ENCODE results near the gene RPS6KA4. TPM values are rescaled to one million over a fixed set of nuclear protein-coding genes. Genes with fewer than 3 reads are reported as not detected.

The RPS6KA4 gene
- total RNA-seq, 1 donor from 2014 or later = 36.1 TPM

DNA sequence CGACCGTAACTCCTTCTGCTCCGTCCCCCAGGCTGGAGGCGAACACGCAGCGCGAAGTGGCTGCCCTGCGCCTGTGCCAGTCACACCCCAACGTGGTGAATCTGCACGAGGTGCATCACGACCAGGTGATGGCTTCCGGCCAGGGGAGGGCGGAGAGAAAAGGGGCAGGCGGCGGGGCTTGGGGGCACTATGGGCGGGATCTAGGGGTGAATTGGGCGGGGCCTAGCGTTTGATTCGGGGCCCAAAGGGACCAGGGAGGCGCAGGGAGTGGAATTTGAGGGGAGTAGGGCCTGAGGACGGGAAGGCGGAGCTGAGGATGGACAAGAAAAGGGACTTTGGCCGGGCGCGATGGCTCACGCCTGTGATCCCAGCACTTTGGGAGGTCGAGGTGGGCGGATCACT, 9.7 kb downstream of the RPS6KA4 start:
- TF ChIP-seq, protein P1, sequence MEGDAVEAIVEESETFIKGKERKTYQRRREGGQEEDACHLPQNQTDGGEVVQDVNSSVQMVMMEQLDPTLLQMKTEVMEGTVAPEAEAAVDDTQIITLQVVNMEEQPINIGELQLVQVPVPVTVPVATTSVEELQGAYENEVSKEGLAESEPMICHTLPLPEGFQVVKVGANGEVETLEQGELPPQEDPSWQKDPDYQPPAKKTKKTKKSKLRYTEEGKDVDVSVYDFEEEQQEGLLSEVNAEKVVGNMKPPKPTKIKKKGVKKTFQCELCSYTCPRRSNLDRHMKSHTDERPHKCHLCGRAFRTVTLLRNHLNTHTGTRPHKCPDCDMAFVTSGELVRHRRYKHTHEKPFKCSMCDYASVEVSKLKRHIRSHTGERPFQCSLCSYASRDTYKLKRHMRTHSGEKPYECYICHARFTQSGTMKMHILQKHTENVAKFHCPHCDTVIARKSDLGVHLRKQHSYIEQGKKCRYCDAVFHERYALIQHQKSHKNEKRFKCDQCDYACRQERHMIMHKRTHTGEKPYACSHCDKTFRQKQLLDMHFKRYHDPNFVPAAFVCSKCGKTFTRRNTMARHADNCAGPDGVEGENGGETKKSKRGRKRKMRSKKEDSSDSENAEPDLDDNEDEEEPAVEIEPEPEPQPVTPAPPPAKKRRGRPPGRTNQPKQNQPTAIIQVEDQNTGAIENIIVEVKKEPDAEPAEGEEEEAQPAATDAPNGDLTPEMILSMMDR (IDR thresholded peaks at IDR 0.05) = no peak
- no peaks in the 10 kb centered on the region for H3K27me3 ChIP-seq (ENCODE audit: low read depth)
- no peak overlapping the region for H3K4me3 ChIP-seq
- intact Hi-C loops (cut with DNase I) = no loop called here
- no peaks in the 10 kb centered on the region for H3K9me3 ChIP-seq
- no peak overlapping the region for H3K27ac ChIP-seq
- peaks cover 79% of the 10 kb centered on the region for H3K36me3 ChIP-seq
- ATAC-seq (no peak), DNase-seq (no peak)
- no peaks in the 10 kb centered on the region for H3K4me1 ChIP-seq

DNA sequence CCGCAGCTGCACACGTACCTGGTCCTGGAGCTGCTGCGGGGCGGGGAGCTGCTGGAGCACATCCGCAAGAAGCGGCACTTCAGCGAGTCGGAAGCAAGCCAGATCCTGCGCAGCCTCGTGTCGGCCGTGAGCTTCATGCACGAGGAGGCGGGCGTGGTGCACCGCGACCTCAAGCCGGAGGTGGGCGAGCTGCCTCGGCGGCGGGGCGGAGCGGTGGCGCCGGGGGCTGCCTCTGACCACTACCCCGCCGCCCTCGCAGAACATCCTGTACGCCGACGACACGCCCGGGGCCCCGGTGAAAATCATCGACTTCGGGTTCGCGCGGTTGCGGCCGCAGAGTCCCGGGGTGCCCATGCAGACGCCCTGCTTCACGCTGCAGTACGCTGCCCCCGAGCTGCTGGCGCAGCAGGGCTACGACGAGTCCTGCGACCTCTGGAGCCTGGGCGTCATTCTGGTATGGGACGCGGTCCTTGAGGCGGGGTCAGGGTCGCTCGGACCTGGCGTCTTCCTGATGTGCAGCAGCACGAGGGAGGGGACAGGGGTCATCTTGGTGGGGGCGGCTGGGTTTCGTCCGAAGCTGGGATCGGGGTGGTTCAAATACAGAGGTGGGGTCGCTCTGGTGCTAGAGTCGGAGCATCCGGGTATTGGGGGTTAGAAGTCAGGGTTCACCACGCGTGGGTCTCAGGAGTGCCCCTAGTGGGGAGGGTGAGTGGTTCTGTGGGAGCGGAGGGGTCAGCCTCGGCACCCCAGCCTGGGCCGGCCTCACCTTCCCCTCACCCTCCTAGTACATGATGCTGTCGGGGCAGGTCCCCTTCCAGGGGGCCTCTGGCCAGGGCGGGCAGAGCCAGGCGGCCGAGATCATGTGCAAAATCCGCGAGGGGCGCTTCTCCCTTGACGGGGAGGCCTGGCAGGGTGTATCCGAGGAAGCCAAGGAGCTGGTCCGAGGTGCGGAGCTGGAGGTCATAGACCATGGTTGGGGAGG, 10.8 kb downstream of the RPS6KA4 start:
- ATAC-seq = peak in 1 of 2 donors; percentile 3
- Histone ChIP-seq H3K27me3 (ENCODE audit: low read depth) (no peaks in the 10 kb centered on the region), H3K9me3 (no peaks in the 10 kb centered on the region), H3K4me3 (no peak overlapping the region), H3K4me1 (no peaks in the 10 kb centered on the region), H3K27ac (no peak overlapping the region), H3K36me3 (peaks cover 68% of the 10 kb centered on the region)
- TF ChIP-seq, protein P1 (IDR thresholded peaks at IDR 0.05) = no peak
- DNase-seq = no peak
- intact Hi-C loops (cut with DNase I) = no loop called here

DNA sequence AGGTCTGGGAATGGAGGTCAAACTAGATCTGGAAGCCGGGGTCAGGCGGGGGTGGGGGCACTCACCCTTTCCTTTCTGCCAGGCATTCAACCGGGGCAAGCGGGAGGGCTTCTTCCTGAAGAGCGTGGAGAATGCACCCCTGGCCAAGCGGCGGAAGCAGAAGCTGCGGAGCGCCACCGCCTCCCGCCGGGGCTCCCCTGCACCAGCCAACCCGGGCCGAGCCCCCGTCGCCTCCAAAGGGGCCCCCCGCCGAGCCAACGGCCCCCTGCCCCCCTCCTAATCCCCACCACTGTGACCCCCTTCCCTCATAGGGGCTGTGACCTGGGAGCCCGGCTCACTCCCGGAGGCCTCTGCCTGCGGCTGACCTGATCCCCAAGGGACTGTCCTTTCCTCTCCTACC, 12.2 kb downstream of the RPS6KA4 start:
- no peaks in the 10 kb centered on the region for H3K27me3 ChIP-seq (ENCODE audit: low read depth)
- no peak overlapping the region for H3K4me3 ChIP-seq
- no peak overlapping the region for H3K27ac ChIP-seq
- peaks cover 54% of the 10 kb centered on the region for H3K36me3 ChIP-seq
- DNase-seq (no peak), ATAC-seq (no peak)
- no peaks in the 10 kb centered on the region for H3K9me3 ChIP-seq
- no peaks in the 10 kb centered on the region for H3K4me1 ChIP-seq
- intact Hi-C loops (cut with DNase I) = no loop called here
- TF ChIP-seq, protein P1 (IDR thresholded peaks at IDR 0.05) = no peak

DNA sequence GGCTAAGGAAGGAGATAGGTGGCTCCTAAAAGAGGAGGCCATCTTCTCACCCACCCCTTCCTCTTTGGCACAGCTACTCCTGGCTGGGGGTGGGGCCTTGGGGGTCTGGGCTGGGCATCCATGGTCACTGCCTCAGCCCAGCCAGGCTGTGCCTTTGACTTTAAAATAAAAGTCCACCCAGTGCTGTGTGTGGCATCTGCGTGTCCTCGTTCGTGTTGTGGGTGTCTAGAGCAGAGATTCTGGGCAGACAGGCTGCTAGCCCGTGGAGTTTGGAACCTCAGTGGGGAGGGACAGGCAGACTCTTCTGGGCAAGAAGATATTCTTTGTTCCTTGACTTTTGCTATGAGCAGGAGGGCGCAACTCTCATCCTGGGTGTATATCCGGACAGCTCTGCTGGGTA, 13.1 kb downstream of the RPS6KA4 start:
- Histone ChIP-seq H3K4me3 (no peak overlapping the region), H3K27me3 (ENCODE audit: low read depth) (no peaks in the 10 kb centered on the region), H3K4me1 (no peaks in the 10 kb centered on the region), H3K9me3 (no peaks in the 10 kb centered on the region), H3K27ac (no peak overlapping the region), H3K36me3 (peaks cover 45% of the 10 kb centered on the region)
- DNase-seq (no peak), ATAC-seq (no peak)
- intact Hi-C loops (cut with DNase I) = no loop called here
- TF ChIP-seq, protein P1 (IDR thresholded peaks at IDR 0.05) = no peak

DNA sequence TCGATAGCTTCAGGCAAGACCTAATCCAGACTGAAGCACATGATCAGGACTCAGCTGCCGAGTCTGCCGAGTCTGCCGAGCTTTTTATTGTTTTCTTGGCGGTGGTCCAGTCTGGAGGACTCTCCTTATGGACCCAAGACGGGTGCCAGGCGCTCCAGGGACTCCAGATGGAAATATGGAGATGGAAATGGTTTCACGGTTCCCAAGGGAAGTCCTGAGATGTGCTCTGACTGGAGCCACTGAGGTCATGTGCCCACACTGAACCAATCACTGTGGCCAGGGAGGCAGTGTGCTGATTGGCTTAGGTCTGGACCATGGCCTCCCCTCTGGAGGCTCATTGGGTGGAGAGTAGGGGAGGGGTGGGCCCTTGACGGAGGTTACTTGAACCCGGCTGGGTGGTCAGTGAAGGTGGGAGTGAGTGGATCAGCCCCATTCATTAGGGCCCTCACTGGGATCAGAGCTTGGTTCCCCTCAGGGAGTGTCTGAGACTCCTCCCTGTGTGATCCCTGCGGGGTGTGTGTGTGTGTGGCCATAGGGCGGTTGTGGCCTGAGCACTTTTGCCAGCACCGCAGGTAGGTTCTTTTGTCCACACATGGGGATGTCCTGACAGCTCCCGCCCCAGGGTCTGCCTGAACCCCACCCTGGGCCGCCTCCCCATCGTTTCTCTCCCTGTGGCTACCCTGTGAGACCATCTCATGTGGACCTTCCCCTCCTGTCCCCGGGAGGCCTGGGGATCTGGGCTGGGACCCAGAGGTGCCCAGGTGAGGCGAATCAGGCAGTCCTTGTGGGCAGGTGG, 14.0 kb downstream of the RPS6KA4 start:
- Histone ChIP-seq H3K9me3 (no peaks in the 10 kb centered on the region), H3K36me3 (peaks cover 36% of the 10 kb centered on the region), H3K4me1 (no peaks in the 10 kb centered on the region), H3K4me3 (no peak overlapping the region), H3K27ac (no peak overlapping the region), H3K27me3 (ENCODE audit: low read depth) (no peaks in the 10 kb centered on the region)
- DNase-seq = no peak
- ATAC-seq = peak in 1 of 2 donors; percentile 16
- TF ChIP-seq, protein P1 (IDR thresholded peaks at IDR 0.05) = no peak
- intact Hi-C loops (cut with DNase I) = no loop called here
